ENCODE data around the gene ANGPT4. TPM values are rescaled to one million over a fixed set of nuclear protein-coding genes. Genes with fewer than 3 reads are reported as not detected.

Gene ANGPT4
- total and polyA plus RNA-seq, 9 of the 15 experiments (the other 6 are each of a cell fraction or from before 2014, with no cell fraction given) = not detected

DNA sequence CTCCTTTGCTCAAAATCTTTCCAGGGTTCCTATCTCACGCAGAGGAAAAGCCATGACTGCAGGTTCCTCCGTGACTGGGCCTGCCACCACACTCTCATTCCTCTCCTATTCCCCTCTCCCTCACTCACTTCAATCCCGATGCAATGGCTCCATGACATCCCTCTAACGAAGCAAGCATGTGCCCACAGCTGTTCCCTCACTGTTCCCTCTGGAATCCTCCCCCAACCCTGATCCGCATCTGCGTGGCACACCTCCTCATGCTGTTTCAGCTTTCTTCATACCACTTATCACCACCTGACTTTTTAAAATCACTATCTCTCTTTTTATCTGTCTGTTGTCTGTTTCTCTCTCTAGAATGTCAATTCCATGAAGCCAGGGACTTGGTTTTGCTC lies 25.5 kb downstream of the ANGPT4 start (continued):
- TF ChIP-seq SMC3 (conservative IDR thresholded peaks at IDR 0.05; ENCODE audit: insufficient read depth, low read depth, low read length) (no peak), ZNF384 (IDR thresholded peaks at IDR 0.05; ENCODE audit: low read depth, low read length) (no peak), CC2D1A (IDR thresholded peaks at IDR 0.05) (no peak), KLF13 (tag; IDR thresholded peaks at IDR 0.05; ENCODE audit: borderline replicate concordance, low read depth) (no peak), ZNF778 (CRISPR knock-in tag; IDR thresholded peaks at IDR 0.05) (no peak), CBX1 (IDR thresholded peaks at IDR 0.05; ENCODE audit: low read depth) (no peak)

DNA sequence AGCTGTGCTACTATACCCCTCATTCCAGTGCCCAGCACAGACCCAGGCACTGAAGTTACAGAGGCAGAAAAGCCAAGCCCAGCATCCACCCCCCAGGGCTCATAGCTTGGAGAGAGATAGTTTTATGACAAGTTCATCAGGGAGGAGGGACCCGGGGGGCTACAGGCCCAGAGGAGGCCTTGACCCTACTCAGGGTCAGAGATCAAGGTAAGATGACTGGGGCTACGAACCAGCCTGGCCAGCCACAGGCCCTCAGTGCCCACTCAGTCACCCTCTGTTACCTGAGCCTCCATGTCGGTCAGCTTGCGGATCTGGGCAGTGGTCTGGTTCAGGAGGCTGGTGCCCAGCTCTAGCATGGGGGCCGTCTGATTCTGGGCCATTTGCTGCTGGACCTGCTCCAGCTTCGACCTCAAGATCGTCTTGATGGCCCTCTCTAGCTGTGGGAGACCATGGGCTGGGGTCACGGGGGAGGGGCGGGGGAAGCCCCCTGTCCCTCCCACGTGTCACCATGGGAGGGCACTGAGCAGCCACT lies 26.1 kb downstream of the ANGPT4 start:
- no peak overlapping the region for H3K27ac ChIP-seq (ENCODE audit: extremely low read depth, low read depth, low read length)
- no peaks in the 10 kb centered on the region for H3K36me3 ChIP-seq (ENCODE audit: control insufficient read depth, insufficient read depth, low read length)
- intact Hi-C loops (cut with micrococcal nuclease) = no loop called here
- no peaks in the 10 kb centered on the region for H3K9me1 ChIP-seq (ENCODE audit: control insufficient read depth, insufficient read depth, low read length)
- no peaks in the 10 kb centered on the region for H3K79me2 ChIP-seq (ENCODE audit: control insufficient read depth, insufficient read depth, low read length)
- no TSS peak for BruUV-seq (replicated peaks)
- ChIA-PET POLR2A (no interaction called here), CTCF (ENCODE audit: low intra/inter-chr PET ratio) (no interaction called here)
- H3K9ac ChIP-seq (ENCODE audit: insufficient read depth in 1 of 2, low read depth in 2 of 2, low read length in 2 of 2) = no peak overlapping the region
- H3K9me3 ChIP-seq (replicated peaks; ENCODE audit: control insufficient read depth, insufficient read depth, low read depth, low read length) = no peaks in the 10 kb centered on the region
- H3K4me2 ChIP-seq (ENCODE audit: insufficient read depth, low read length) = no peak overlapping the region
- WGBS (ENCODE audit: insufficient coverage, low coverage, missing lambda C conversion rate) = 0% methylated on average over 1 of the region's 10 CpGs
- ATAC-seq (no peak), FAIRE-seq (no peak), DNase-seq (ENCODE audit: extremely low read depth in 1 of 4, low spot score in 3 of 4) (no peak)
- H3K4me3 ChIP-seq = no peak overlapping the region
- in situ Hi-C loops (cut with MboI) = no loop called here
- H2AFZ ChIP-seq (ENCODE audit: low read depth, low read length) = no peak overlapping the region
- H3K27me3 ChIP-seq (ENCODE audit: control insufficient read depth in 2 of 2, insufficient read depth in 2 of 2, low read length in 2 of 2) = peaks cover 3 to 30% of the 10 kb centered on the region in 2 experiments; a peak in 4 of 5 replicates
- H3K4me1 ChIP-seq (replicated peaks in 1 of 2; ENCODE audit: control insufficient read depth in 2 of 2, insufficient read depth in 2 of 2, low read length in 2 of 2) = peaks cover 0 to 3% of the 10 kb centered on the region in 2 experiments; a peak in 2 of 5 replicates
- H4K20me1 ChIP-seq (replicated peaks; ENCODE audit: control insufficient read depth, insufficient read depth, low read length) = no peaks in the 10 kb centered on the region
- no peak for TF ChIP-seq TARDBP (IDR thresholded peaks at IDR 0.05)
- no peak for TF ChIP-seq MAFK (IDR thresholded peaks at IDR 0.05; ENCODE audit: low read length)
- no peak for TF ChIP-seq ADNP (tag; IDR thresholded peaks at IDR 0.05)
- TF ChIP-seq MAZ (CRISPR knock-in tag; conservative IDR thresholded peaks at IDR 0.05 in 1 of 2, IDR thresholded peaks at IDR 0.05 in 1 of 2) = no peak
- no peak for TF ChIP-seq NFATC3 (IDR thresholded peaks at IDR 0.05)
- TF ChIP-seq, protein P1, sequence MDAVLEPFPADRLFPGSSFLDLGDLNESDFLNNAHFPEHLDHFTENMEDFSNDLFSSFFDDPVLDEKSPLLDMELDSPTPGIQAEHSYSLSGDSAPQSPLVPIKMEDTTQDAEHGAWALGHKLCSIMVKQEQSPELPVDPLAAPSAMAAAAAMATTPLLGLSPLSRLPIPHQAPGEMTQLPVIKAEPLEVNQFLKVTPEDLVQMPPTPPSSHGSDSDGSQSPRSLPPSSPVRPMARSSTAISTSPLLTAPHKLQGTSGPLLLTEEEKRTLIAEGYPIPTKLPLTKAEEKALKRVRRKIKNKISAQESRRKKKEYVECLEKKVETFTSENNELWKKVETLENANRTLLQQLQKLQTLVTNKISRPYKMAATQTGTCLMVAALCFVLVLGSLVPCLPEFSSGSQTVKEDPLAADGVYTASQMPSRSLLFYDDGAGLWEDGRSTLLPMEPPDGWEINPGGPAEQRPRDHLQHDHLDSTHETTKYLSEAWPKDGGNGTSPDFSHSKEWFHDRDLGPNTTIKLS (IDR thresholded peaks at IDR 0.05; ENCODE audit: borderline replicate concordance, low read depth) = no peak
- TF ChIP-seq SLC30A9 (CRISPR knock-in tag; IDR thresholded peaks at IDR 0.05) = no peak
- TF ChIP-seq ZNF23 (CRISPR knock-in tag; IDR thresholded peaks at IDR 0.05) = no peak
- TF ChIP-seq, protein P2, sequence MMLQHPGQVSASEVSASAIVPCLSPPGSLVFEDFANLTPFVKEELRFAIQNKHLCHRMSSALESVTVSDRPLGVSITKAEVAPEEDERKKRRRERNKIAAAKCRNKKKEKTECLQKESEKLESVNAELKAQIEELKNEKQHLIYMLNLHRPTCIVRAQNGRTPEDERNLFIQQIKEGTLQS (IDR thresholded peaks at IDR 0.05) = no peak
- TF ChIP-seq, protein P2 (CRISPR knock-in tag; conservative IDR thresholded peaks at IDR 0.05) = no peak
- TF ChIP-seq, protein P3, sequence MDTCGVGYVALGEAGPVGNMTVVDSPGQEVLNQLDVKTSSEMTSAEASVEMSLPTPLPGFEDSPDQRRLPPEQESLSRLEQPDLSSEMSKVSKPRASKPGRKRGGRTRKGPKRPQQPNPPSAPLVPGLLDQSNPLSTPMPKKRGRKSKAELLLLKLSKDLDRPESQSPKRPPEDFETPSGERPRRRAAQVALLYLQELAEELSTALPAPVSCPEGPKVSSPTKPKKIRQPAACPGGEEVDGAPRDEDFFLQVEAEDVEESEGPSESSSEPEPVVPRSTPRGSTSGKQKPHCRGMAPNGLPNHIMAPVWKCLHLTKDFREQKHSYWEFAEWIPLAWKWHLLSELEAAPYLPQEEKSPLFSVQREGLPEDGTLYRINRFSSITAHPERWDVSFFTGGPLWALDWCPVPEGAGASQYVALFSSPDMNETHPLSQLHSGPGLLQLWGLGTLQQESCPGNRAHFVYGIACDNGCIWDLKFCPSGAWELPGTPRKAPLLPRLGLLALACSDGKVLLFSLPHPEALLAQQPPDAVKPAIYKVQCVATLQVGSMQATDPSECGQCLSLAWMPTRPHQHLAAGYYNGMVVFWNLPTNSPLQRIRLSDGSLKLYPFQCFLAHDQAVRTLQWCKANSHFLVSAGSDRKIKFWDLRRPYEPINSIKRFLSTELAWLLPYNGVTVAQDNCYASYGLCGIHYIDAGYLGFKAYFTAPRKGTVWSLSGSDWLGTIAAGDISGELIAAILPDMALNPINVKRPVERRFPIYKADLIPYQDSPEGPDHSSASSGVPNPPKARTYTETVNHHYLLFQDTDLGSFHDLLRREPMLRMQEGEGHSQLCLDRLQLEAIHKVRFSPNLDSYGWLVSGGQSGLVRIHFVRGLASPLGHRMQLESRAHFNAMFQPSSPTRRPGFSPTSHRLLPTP (IDR thresholded peaks at IDR 0.05; ENCODE audit: borderline replicate concordance, extremely low read depth, insufficient read length) = no peak
- no peak for TF ChIP-seq SRF (CRISPR knock-in tag; IDR thresholded peaks at IDR 0.05)

Data from K562 (cell line).